Tongue (tissue), 2 donors: Measurements from ENCODE around the gene AMOTL1. TPM values are rescaled to one million over a fixed set of nuclear protein-coding genes. Genes with fewer than 3 reads are reported as not detected.
"Not testable (repeated sequence)": the region's sequence is repeated elsewhere in the genome, so short reads cannot be mapped to it uniquely, and the experiment has no call there.

Experiments
- DNase-seq: peaks from one replicate; pipeline ENCODE4 v3.0.0-alpha.2; 2015
- total RNA-seq: library from RNA; depleted of rRNA; stranded (reverse); fragments of >200 nt; gene quantifications from one replicate; pipeline ENCODE4 v1.2.3, GENCODE V29; 2014

The AMOTL1 gene
- total RNA-seq, 1 donor from 2014 or later: 257 TPM

DNA sequence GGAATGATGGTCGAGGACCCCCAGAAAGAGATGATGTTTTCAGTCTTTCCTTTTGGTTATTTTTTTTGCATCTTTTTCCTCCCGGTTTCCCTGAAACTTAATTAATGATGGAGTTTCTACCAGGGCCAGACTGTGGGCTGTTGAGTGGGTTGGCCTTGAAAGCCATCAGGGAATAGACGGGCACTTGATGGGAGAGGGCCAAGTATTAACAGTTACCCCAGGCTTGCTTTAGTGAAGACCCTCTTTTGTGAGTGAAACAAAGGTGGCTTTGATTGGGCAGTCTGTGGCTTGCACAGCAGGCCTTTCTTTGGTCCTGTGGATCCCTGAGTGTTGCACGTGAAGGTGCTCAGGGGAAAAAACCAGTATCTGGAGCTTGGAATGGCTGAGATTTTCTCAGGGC is 56.9 kb downstream of the AMOTL1 start:
- DNase-seq: no peak

DNA sequence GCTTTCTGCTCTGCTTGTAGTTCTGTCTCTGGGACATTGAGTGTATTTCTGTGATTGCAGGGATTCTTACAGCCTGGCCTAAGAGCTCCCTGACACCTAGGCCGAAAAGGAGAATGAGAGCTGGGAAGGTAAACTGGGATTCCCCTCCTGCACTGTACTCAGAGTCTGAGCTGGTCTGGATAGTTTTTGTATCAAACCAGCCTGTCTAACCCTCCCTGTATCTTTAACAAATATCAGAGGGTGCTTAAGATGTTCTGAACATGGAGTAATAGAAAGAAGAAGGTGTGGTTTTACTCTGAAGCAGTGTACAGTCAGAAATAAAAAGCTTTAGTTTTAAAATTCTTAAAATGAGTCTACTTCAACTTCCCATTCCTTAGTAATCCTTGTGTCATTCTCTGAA is 57.3 kb downstream of the AMOTL1 start:
- no peak for DNase-seq

DNA sequence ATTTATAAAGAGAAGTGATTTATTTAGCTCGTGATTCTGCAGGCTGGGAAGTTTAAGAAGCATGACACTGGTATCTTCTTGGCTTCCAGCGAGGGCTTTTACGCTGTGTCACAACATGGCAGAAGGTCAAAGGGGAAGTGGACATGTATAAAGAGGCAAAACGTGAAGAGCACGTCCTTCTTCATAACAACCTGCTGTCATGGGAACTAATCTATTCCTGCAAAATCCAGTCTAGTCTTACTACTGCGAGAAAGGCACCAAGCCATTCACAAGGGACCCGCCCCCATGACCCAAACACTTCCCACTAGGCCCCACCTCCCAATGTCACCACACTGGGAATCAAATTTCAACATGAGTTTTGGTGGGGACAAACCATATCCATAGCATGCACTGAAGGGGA is 58.3 kb downstream of the AMOTL1 start:
- DNase-seq: no peak

DNA sequence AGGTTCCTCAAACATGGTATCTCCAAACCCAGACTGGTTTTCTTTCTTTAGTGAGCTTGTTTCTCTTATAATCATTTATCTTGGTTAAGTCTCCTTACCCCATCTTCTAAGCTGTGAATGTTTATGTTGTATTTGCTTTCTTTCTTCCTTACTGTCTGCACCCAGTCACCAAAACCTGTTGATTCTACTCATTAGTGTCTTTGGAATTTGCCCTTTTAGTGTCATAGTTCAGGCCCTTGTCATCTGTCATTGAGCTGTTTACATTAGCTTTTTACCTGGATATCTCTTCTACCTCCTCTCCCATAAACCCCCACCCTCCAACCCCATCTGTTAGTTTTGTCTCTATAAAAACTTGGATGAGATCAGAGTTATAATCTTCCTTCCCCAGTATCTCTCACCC is 59.9 kb downstream of the AMOTL1 start:
- no peak for DNase-seq

DNA sequence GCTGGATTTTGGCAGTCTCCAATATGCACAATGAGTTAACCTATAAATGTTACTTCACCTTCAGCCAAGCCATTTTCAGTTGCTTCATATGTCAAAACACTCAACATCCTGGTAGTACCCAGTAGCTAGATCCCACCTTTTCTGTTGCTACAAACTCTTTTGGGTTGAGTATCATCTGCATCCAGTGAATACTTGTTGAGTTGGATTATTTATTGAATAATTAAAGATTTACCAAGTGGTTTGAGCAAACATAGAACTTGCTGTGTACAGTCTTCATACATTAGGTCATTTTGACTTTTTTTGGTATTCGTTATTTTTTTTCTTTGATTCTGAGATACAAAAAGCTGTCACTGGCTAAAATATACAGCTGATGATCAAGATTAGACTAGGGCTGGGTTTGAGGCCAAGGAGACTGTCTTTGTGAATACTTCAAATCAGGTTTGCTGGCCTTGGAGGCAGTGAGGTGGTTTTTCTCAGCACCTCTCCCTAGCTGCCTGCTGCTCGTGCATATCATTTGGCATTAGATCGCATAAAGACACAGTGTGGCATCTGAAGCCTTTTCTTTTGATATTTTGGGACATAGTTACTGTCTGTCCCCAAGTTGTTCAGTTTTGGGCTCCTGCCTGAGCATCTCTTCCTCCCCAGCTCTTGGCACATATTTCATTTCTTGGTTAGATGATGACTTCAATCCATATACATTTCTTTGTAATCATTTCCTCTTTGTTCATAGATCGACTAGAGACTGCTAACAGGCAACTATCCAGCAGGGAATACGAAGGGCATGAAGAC is 62.8 kb downstream of the AMOTL1 start:
- no peak for DNase-seq

DNA sequence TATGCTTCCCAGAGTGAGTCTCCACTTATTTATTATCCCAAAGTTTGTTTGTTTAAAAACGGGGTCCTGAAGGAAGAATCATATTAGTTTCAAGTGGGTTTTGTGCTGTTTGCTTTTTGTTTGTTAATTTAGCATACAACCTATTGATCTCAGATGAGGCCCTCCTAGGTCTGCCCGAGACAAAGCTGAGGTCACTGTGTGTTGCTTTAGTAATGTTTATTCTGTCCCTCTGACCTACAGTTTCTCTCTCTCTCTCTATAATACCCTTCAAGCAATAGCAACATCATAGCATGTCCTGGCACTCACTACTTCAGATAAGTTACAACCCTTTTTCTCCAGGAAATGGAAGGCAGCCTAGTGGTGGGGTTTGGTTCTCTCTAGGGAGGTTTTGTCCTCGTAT is 63.4 kb downstream of the AMOTL1 start:
- DNase-seq: no peak

DNA sequence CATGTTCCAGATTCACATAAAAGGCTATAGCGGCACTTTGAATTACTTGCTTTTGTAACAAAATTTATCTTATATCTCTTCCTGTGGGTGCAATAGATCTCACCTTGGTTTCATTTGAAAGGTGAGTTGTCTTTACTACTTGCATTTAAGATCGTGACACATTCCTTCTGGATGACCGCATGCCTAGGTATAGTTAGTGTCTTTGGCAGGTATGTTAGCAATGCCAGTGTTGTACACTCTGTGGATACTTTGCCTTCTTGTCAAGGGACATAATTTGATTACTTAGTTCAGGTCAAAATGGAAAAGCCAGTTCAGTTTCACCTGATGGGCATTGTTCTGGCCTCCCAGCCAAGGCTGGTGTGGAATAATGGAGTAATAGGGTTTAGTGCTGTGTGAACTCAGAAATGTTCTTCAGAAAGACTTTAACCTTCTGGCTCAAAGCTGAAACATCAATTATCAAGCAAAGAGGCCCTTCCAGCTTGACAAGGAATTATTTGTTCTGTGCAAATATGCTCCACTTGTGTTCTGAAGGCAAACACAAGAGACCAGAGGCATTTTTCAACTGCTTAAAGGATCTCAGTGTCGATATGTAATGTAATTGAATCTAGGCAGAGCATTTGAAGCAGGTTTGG is 64.6 kb downstream of the AMOTL1 start:
- no peak for DNase-seq

DNA sequence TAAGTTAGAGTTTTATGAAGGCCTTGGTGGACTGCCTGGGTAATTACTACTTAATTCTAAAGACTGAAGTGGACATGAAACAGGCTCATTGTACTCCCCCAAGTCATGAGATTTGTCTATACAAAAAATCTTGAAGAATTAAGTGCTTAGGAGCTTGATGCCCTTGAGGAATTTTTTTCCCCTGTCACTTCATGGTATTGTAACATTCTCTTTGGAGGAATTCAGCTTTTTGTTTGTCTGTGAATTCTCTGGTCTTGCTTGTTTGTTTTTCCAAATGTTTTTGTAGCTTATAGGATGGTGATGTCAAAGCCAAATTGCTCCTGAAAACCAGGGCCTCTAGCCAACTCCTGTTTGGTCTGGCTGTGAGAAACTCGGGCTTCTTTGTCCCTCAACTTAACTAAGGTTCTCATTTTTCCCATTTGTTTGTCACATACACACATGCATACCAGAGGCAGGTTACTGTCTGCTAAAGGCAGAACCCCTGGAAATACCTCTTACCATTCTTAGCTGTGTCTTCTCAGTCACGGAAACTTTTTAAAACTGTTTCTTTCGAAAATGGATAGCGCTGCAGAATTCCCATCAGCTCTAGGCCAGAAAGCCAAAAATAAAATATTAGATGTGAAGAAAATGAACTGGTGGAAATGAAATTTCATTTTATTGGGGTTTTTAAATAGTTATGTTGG is 66.9 kb downstream of the AMOTL1 start:
- DNase-seq: peak; percentile 53

DNA sequence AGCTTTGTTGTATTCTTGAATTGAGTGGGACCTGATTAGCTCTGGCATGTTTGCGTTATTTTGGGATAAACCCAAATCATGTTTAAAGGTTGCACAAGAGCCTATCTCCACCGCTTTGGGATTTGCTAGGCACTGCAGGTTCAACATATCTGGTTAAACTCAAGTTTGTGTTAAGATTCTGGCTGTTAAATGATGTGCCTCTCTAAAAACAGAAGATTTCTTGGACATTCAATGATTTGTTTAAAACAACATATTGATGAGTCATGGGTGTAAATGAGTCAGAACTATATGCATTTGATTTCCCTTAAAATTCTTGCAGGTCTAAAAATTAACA is 67.4 kb downstream of the AMOTL1 start:
- DNase-seq: no peak

DNA sequence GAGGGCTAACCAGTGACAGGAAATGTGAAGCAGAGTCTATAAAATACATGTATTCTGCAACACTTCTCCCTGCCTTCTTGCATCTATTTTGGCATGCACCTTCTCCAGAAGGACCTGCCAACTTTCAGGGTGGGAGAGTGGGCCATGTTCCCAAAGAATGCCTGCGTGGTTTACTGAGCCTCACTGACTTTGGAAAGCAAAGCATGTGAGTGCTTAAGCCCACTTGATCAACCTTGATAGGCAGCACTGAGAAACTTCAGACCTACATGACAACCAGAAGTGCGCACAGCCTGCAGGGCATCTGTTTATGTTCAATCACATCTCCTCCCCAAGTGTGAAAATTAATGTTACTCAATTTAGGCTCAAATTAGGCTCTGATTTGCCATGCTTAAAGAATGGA is 69.2 kb downstream of the AMOTL1 start:
- peak; percentile 43 for DNase-seq

DNA sequence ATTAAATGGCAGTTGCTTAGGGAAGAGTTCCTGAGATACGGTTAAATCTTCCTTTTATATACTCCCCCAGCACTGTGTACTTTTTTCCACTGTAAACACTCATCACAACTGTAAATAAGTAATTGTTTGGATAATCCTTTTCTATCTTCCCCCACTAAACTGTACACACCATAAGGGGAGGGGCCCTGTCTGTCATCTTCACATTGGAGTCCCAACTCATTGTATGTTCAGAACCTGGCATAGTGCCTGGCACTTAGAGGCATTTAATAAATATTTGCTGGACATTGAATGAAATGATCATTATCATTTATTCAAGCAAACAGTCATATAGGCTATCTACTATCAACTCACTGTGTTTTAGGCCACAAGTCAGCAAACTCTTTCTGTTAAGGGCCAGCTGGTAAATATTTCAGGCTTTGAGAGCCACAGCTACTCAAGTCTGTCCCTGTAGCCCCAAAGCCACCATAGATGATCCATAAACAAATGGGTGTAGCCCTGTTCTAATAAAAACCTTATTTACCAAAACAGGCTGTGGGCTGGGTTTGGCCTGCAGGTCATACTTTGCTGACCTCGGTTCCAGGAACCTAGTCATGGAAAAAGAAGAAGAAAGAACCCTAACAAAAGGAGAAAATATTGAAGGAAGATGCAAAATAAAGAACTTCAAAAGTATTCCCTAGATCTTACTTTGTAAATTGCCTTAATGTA is 70.0 kb downstream of the AMOTL1 start:
- no peak for DNase-seq

DNA sequence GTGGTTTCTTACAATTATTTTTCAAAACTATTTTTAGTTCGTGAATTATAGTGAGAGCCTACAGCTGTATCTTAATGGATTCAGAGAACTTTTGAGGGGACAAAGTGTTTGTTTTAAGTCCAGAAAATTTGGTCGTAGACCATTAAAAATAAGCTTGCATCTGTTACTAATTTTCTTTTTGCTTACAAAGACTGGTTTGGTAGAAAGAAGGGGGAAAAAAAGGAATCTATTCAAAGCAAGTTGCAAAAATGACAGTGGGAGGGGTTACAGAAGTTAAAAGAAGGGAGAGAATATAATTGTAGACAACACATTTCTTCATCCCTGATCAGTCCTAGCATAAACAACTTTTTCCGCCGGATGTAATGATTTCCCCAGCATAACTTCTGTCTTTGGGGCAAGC is 72.1 kb downstream of the AMOTL1 start:
- DNase-seq: peak; percentile 37

DNA sequence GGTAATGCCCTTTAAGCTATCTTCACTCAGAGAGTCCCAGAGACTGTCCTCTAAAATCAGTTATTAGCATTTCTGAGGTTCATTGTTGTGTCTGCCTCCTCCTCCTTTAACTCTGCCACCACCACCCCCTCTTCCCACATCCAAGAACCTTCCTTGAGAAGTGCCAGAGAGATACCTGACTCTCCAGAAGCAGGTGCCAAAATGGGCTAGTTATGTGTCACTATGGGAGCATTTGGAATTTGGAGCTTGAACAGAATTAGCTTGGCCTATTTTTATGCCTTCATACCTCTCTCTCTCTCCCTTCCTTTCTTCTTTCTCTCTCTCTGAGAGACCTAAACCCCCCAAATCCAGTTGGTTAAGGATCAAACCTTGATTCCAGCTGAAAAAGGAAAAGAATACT is 75.9 kb downstream of the AMOTL1 start:
- DNase-seq: no peak

DNA sequence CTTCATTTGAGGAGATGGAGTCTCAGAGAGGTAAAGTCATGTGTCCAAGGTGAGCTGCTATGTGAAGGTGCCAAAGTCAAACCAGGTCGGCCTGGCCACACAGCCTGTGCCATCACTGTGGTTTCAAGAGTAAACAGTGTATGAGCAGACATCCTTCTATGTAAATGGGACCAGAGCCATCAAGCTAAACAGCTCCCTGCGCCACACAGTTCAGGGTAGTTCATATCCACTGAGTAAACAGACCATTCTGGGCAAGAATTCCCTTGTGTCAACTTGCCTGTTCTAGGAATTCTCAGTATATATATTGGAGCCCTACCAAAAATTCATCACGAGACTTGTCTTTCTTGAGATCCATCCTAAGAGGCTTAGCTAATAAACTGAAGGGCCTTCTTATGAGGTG is 77.5 kb downstream of the AMOTL1 start:
- no peak for DNase-seq

DNA sequence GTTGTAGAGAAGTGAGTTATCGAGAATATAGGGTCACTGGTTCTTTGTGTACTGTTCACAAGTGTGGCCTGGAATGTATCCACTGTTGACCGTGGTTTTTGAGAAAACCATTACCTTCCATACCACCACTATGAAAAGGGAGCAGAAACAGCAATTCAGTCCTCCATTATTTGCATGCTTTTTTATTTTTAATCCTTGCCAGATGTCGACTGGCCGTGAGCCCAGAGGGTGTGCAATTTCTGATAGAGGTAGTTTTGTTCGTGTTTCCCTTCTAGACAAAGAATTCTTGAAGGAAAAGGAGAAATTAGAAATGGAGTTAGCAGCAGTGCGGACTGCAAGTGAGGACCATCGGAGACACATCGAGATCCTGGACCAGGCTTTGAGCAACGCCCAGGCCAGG is 81.7 kb downstream of the AMOTL1 start:
- DNase-seq: peak; percentile 84

DNA sequence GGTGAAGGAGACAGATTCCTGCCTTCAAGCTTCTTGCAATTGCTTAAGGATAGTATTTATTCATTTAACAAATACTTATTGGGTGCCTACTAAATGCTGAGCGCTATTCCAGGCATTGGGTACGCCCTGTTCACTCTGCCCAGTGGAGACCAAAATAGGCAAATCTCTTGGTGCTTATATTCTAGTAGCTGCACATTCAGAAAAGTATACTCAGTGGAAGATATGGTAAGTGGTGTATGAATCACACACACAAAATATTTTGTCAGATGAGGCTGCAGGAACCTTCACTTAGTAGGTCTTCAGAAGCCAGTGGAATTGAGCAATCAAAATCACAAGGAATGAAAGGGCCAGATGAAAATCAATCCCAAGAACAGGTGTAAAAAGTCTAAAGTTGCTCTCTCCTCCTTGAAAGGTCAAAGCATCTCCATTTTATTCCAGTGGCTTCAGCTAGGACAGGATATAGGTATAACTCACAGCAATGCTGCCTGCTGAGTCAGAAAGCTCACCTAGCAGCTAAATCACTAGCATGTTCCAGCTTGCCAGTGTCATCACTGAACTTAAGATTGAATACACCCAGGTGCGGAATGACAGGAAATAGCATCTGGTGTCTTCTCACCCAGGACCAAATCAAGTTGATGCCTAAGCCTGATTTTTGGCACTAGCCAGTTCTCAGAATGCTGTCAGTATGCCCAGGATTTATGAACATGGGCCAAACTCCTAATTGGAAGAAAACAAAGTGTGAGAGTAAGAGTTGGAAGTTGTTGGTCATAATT is 83.9 kb downstream of the AMOTL1 start:
- DNase-seq: peak; percentile 62

DNA sequence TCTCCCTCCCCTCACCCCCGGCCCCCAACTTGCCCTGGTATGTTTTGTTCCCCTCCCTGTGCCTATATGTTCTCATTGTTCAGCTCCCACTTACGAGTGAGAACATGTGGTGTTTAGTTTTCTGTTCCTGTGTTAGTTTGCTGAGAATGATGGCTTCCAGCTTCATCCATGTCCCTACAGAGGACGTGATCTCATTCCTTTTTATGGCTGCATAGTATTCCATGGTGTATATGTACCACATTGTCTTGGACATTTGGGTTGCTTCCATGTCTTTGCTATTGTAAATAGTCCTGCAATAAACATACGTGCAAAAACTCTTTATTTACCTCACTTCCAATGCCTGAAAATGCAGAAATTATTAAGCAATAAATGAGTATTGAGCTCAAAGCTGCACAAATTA is 85.1 kb downstream of the AMOTL1 start:
- DNase-seq: not testable (repeated sequence)

DNA sequence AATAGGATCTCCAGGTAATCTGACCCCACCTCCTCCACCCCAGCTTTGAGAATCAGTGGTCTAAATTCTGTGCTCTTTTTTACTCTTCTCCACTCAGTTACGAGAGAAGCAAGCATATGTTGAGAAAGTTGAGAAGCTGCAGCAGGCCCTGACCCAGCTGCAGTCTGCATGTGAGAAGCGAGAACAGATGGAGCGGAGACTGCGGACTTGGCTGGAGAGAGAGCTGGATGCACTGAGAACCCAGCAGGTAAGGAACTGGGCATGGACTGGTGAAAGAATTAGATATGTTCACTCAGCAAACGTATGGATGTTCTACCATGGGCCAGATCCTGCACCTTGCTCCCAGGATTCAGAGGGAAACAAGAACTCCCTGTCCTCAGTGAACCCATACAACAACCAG is 85.7 kb downstream of the AMOTL1 start:
- no peak for DNase-seq

DNA sequence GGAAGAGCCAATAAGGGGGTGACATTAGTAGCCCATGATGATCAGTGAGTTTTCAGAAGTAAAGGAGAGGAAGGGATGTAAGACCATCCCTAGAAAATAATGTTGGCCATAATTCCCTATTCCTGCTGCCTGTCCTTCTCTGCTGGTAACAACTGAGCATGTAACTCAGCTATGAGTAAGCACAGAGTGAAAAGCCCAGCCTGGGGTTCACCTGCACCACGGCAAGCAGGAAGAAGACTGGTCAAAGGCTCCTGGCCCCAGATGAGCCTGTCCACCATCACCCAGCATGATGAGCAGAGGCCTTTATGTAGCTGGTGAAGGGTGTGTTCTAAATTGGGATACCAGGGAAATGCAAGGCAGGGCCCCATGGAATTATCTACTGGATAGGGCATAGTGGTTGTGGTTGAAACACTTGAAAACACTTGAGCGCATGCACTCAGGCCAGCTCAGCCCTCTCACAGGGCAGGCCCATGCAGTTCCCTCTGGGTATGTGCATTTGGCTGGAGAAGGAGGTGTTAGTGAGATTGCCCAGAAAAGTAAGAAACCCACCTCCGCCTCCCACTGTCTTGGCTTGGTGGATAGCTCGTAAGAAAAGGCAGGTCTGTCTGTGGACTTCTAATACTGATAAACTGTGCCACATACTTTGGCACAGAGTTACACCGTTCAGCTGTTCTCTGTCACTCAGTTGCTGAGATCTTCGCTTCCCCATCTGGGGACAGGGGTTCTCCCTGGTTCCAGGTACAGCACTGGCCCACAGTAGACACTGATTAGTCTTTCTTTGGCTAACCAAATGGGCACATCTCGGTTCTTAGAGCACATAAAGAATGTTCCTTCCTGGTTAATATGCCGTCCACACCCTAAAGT is 86.8 kb downstream of the AMOTL1 start:
- peak; percentile 52 for DNase-seq

DNA sequence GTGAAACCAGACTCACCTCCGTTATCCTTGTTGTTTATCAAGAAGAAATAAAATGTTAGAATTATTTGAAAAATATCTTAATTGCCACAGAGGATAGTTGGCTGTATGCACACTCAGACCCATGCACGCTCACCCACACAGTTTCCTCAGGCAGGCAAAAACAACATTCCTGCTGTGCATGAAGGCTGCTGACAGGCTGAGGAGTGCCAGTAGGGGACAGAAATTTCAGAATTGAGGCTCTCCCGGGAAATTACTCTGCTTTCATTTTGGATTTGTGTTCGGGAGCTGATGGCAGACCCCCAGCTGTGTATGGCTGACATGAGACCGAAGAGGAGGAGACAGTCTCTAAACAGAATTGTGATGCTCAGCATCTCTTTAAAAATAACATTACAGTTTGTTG is 87.5 kb downstream of the AMOTL1 start:
- no peak for DNase-seq

DNA sequence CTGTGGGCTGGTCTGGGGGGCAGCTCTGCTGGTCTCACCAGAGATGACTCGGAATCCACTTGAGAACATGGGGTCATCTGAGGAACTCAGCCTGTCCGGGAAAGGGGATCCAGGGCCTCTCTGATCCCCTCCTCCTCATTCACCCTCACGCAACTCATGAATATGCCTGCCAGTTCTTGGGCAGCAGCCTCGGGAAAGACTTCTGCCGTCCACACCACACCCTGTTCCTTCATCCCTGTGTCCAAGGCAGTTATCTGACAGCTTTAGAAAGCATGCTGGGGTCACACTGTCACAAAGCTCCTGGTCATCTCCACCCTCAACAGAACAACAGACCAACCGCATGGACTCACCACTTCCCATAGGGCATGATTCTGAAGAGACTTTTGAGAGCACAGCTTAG is 88.3 kb downstream of the AMOTL1 start:
- no peak for DNase-seq
